IMR-90 (cell line): ENCODE results near the gene DRD5.

ENCODE experiments used
- CHD1 ChIP-seq: IDR thresholded peaks from 2 replicates; pipeline ENCODE4 v1.6.1; 2012; ENCODE audit warnings: low read depth, low read length, improper control_type of control experiment
- CTCF ChIP-seq: conservative IDR thresholded peaks from 2 replicates; pipeline ENCODE4 v1.5.1; 2012; ENCODE audit warnings: mild to moderate bottlenecking, low read depth, low read length, improper control_type of control experiment
- POLR2A ChIP-seq: IDR thresholded peaks from 2 replicates; pipeline ENCODE4 v1.6.1; 2012; ENCODE audit warnings: mild to moderate bottlenecking, low read depth, low read length
- RAD21 ChIP-seq: IDR thresholded peaks from 2 replicates; pipeline ENCODE4 v1.6.1; 2012; ENCODE audit warnings: low read length, improper control_type of control experiment
- SMC3 ChIP-seq: fragments of 150-350 bp; IDR thresholded peaks from 2 replicates; pipeline ENCODE4 v1.6.1; 2016; ENCODE audit warnings: low read depth, mild to moderate bottlenecking, antibody characterized with exemption, low read length, moderate library complexity
- USF2 ChIP-seq: fragments of 150-350 bp; IDR thresholded peaks from 2 replicates; pipeline ENCODE4 v1.6.1; 2017; ENCODE audit warnings: mild to moderate bottlenecking, antibody characterized with exemption, low read length, low read depth

DNA sequence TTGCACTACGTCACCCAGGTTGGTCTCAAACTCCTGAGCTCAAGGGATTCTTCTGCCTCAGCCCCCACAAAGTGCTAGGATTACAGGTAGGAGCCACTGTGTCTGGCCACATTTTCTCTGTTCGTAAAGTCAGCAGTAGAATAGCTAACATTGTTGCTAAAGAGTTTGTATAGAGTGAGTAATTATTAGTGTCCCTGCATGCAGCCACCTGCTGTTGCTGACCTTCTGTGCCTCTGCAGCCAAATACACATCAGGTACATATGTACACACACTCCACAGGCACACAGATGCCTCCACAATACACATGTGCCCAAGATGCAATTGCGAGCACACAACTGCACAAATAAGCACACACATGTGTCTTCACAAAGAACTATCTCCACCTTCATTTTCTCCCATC lies 10.9 kb downstream of the DRD5 start:
- TF ChIP-seq SMC3 (no peak), POLR2A (no peak), CTCF (no peak), CHD1 (no peak), RAD21 (no peak), USF2 (no peak)
